Sigmoid colon (tissue), 7 donors: ENCODE results near the gene TSPAN12. TPM values are rescaled to one million over a fixed set of nuclear protein-coding genes. Genes with fewer than 3 reads are reported as not detected.

Experiments
- DNase-seq: peaks from one replicate; pipeline ENCODE4 v3.0.0-alpha.2; 2019
- H3K27ac ChIP-seq, 4 donors: fragments of 200-600 bp; sonication (generic); one replicate each; pipeline ENCODE4 v1.5.1; 2016 to 2019; ENCODE audit warnings: mild to moderate bottlenecking in 1 of 4
- H3K27me3 ChIP-seq, 3 donors: fragments of 200-600 bp; sonication (generic); one replicate each; pipeline ENCODE4 v1.5.1; 2019; ENCODE audit warnings: mild to moderate bottlenecking in 1 of 3
- H3K36me3 ChIP-seq, 4 donors: fragments of 200-600 bp; sonication (generic); one replicate each; pipeline ENCODE4 v1.5.1; 2016 to 2019
- H3K4me1 ChIP-seq, 4 donors: fragments of 200-600 bp; sonication (generic); one replicate each; pipeline ENCODE4 v1.5.1; 2017 to 2019
- H3K4me3 ChIP-seq, 4 donors: fragments of 200-600 bp; sonication (generic); one replicate each; pipeline ENCODE4 v1.5.1; 2017 to 2019; ENCODE audit warnings: mild to moderate bottlenecking in 2 of 4, moderate library complexity in 1 of 4
- H3K9me3 ChIP-seq, 4 donors: fragments of 200-600 bp in 3 of 4; sonication (generic) in 3 of 4; one replicate each; pipeline versions ENCODE4 v1.5.1 to v1.6.1; 2013 to 2019
- CTCF ChIP-seq, 4 experiments: fragments of 450-650 bp in 3 of 4; fragments of 200-600 bp in 1 of 4; IDR thresholded peaks; one replicate each; pipeline ENCODE4 v1.5.1; 2016 to 2019; ENCODE audit warnings: antibody characterized with exemption in 4 of 4, mild to moderate bottlenecking in 3 of 4, moderate library complexity in 2 of 4
- EP300 ChIP-seq, 4 donors: sonication (generic); formaldehyde crosslinking; IDR thresholded peaks; one replicate each; pipeline ENCODE4 v1.6.1; 2017; ENCODE audit warnings: antibody characterized with exemption in 4 of 4
- POLR2A ChIP-seq, 2 donors: fragments of 450-650 bp; IDR thresholded peaks; one replicate each; pipeline ENCODE4 v1.6.1; 2016; ENCODE audit warnings: antibody characterized with exemption in 2 of 2, mild to moderate bottlenecking in 2 of 2, moderate library complexity in 2 of 2
- POLR2AphosphoS5 ChIP-seq, 4 donors: sonication (generic); formaldehyde crosslinking; IDR thresholded peaks; one replicate each; pipeline ENCODE4 v1.6.1; 2017; ENCODE audit warnings: antibody characterized with exemption in 4 of 4
- WGBS, 2 donors: extraction: QIAGEN DNeasy Blood & Tissue Kit; methylation state at CpG; one replicate each; pipeline ENCODE4 v1.1.7; 2013; 5-methylcytosine and 5-hydroxymethylcytosine counted together
- intact Hi-C: fragments of 100-400 bp; cut with DNase I; formaldehyde crosslinking; loops from one replicate; pipeline ENCODE4 v1.15.1; 2023
- polyA plus RNA-seq, 3 donors: library from polyadenylated mRNA; stranded (reverse); fragments of 200-250 nt; gene quantifications; one replicate each; pipeline ENCODE4 v1.2.3, GENCODE V29; 2013
- total RNA-seq, 4 donors: library from RNA; depleted of rRNA; stranded (reverse); fragments of >200 nt; gene quantifications; one replicate each; pipeline ENCODE4 v1.1.0, GENCODE V29; 2016
- donor health status: healthy with polysubstance abuse.
- donor health status: Bipolar disorder and iron deficiency.
- donor health status: healthy.

The TSPAN12 gene
- total and polyA plus RNA-seq, 7 donors = 13.9 to 47.7 (median 19.9) TPM

GRCh38 chr7:120829487-120829886 lies 28.5 kb downstream of the TSPAN12 start:
- no peak overlapping the region for H3K27ac ChIP-seq
- no peak for DNase-seq
- no peaks in the 10 kb centered on the region for H3K27me3 ChIP-seq
- H3K4me3 ChIP-seq = no peak overlapping the region
- peaks cover 0 to 51% (median 2%) of the 10 kb centered on the region in 4 donors for H3K4me1 ChIP-seq
- TF ChIP-seq CTCF (IDR thresholded peaks at IDR 0.05) (no peak), EP300 (IDR thresholded peaks at IDR 0.05) (no peak), POLR2A (IDR thresholded peaks at IDR 0.05) (no peak), POLR2AphosphoS5 (IDR thresholded peaks at IDR 0.05) (no peak)
- no peaks in the 10 kb centered on the region for H3K36me3 ChIP-seq
- intact Hi-C loops = no loop called here
- 29 to 68% methylated on average over 2 of the region's 2 CpGs for WGBS, 2 donors
- no peaks in the 10 kb centered on the region for H3K9me3 ChIP-seq

- no peak overlapping the region for H3K4me3 ChIP-seq
- 85 to 91% methylated on average over 2 of the region's 2 CpGs for WGBS, 2 donors
Measured at GRCh38 chr7:120828528-120828927, 29.4 kb downstream of the TSPAN12 start.

GRCh38 chr7:120827371-120828118 lies 30.4 kb downstream of the TSPAN12 start:
- no peak for DNase-seq
- Histone ChIP-seq H3K4me3 (no peak overlapping the region), H3K4me1 (peaks cover 0 to 41% (median under 1%) of the 10 kb centered on the region in 4 donors), H3K27ac (peak overlapping the region in 1 of 4 donors; percentile 22), H3K27me3 (no peaks in the 10 kb centered on the region), H3K9me3 (no peaks in the 10 kb centered on the region), H3K36me3 (no peaks in the 10 kb centered on the region)
- intact Hi-C loops = no loop called here
- 76 to 87% methylated on average over 8 of the region's 8 CpGs for WGBS, 2 donors
- TF ChIP-seq POLR2A (IDR thresholded peaks at IDR 0.05) (no peak), CTCF (IDR thresholded peaks at IDR 0.05) (no peak), POLR2AphosphoS5 (IDR thresholded peaks at IDR 0.05) (no peak), EP300 (IDR thresholded peaks at IDR 0.05) (no peak)

More at GRCh38 chr7:120828528-120828927, 29.4 kb downstream of the TSPAN12 start:
- Histone ChIP-seq H3K9me3 (no peaks in the 10 kb centered on the region), H3K36me3 (no peaks in the 10 kb centered on the region), H3K27me3 (no peaks in the 10 kb centered on the region), H3K4me1 (peaks cover 0 to 49% (median 2%) of the 10 kb centered on the region in 4 donors), H3K27ac (no peak overlapping the region)
- no peak for TF ChIP-seq EP300 (IDR thresholded peaks at IDR 0.05)
- TF ChIP-seq CTCF (IDR thresholded peaks at IDR 0.05) = no peak
- TF ChIP-seq POLR2A (IDR thresholded peaks at IDR 0.05) = no peak
- TF ChIP-seq POLR2AphosphoS5 (IDR thresholded peaks at IDR 0.05) = no peak
- intact Hi-C loops = no loop called here
- DNase-seq = no peak

GRCh38 chr7:120825576-120825975 lies 32.4 kb downstream of the TSPAN12 start:
- H3K4me3 ChIP-seq = no peak overlapping the region
- peaks cover 0 to 35% (median 0%) of the 10 kb centered on the region in 4 donors for H3K4me1 ChIP-seq
- 15 to 44% methylated on average over 2 of the region's 2 CpGs for WGBS, 2 donors
- DNase-seq = no peak
- peak overlapping the region in 1 of 4 donors; percentile 41 for H3K27ac ChIP-seq
- H3K36me3 ChIP-seq = no peaks in the 10 kb centered on the region
- intact Hi-C loops = no loop called here
- TF ChIP-seq CTCF (IDR thresholded peaks at IDR 0.05) (no peak), POLR2A (IDR thresholded peaks at IDR 0.05) (no peak), POLR2AphosphoS5 (IDR thresholded peaks at IDR 0.05) (peak in 1 of 4 donors; percentile 10)
- H3K27me3 ChIP-seq = no peaks in the 10 kb centered on the region
- no peaks in the 10 kb centered on the region for H3K9me3 ChIP-seq
